ENCODE measurements around the gene NCK2. TPM values are rescaled to one million over a fixed set of nuclear protein-coding genes. Genes with fewer than 3 reads are reported as not detected.

NCK2 gene
- total RNA-seq, 1 donor from 2014 or later: 31.0 TPM

- intact Hi-C loops (cut with DNase I): no loop called here
Measured at GRCh38 chr2:105857076-105857740, 112.5 kb downstream of the NCK2 start.

GRCh38 chr2:105858868-105859693 lies 114.4 kb downstream of the NCK2 start:
- no peak for ATAC-seq

More at GRCh38 chr2:105857076-105857740, 112.5 kb downstream of the NCK2 start:
- no peak for DNase-seq (ENCODE audit: low spot score)
- ATAC-seq: no peak

GRCh38 chr2:105859694-105859951 lies 114.9 kb downstream of the NCK2 start:
- intact Hi-C loops (cut with DNase I): no loop called here
- ATAC-seq (no peak), DNase-seq (ENCODE audit: low spot score) (no peak)

More at GRCh38 chr2:105858868-105859693, 114.4 kb downstream of the NCK2 start:
- intact Hi-C loops (cut with DNase I): no loop called here
- DNase-seq (ENCODE audit: low spot score): no peak

DNA sequence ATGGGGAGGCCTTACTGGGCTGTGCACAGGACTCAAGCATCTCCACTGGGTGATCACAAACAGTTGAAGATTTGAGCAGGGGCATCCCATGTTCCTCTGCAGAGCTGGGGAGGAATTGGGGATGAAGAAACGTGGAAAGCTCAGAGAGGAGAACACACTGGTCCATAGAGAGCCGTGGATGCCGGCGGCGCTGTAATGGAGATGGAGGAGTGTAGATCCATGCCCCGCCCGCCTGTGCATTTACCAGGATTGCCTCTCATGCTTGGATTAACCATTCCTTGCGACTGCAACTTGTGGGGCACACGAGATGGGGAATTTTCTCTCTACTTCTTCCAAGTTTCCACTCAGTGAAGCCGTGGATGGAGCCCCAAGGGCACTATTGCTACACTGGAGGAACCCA lies 115.9 kb downstream of the NCK2 start:
- intact Hi-C loops (cut with DNase I): no loop called here
- ATAC-seq (no peak), DNase-seq (ENCODE audit: low spot score) (no peak)

GRCh38 chr2:105861200-105861599 lies 116.5 kb downstream of the NCK2 start:
- DNase-seq (ENCODE audit: low spot score) (no peak), ATAC-seq (no peak)

DNA sequence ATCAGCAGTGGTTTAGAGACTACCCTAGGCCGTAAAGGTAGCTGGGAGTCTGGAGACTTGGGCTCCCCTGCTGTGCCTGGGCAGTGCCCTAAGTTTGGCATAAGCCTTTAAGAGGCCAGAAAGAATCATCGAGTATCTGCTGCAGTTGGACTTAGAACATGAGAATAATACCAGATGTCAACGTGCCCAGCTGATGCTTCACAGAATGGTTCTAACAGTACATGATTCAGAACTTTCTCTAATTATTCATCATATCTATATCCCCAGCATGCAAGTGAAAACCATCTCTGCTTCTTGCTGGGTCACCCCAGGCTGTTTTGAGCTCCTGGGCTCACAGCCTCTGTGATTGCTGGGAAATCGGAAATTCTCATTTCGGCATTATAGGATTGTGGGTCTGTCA lies 118.1 kb downstream of the NCK2 start:
- intact Hi-C loops (cut with DNase I): no loop called here
- ATAC-seq (no peak), DNase-seq (ENCODE audit: low spot score) (no peak)

More at GRCh38 chr2:105861200-105861599, 116.5 kb downstream of the NCK2 start:
- intact Hi-C loops (cut with DNase I): no loop called here

DNA sequence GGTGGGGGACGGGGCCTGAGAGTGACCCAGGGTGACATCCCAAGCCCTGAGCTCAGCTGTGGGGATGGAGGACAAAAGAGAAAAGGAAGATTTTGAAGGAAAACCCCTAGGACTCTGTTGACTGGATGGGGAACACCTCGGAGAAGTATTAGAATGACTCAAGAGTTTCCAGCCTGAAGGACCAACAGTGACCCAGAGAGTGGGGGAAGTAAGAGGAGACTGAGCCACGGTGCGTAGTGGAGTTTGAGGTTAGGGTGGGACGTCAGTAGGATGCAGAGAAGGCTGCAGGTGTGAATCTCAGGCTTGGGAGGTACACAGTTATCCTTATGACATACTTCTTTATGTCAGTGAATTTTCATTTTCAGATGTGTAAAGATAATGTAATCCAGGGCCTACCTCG lies 119.5 kb downstream of the NCK2 start:
- ATAC-seq (no peak), DNase-seq (ENCODE audit: low spot score) (no peak)
- intact Hi-C loops (cut with DNase I): no loop called here

DNA sequence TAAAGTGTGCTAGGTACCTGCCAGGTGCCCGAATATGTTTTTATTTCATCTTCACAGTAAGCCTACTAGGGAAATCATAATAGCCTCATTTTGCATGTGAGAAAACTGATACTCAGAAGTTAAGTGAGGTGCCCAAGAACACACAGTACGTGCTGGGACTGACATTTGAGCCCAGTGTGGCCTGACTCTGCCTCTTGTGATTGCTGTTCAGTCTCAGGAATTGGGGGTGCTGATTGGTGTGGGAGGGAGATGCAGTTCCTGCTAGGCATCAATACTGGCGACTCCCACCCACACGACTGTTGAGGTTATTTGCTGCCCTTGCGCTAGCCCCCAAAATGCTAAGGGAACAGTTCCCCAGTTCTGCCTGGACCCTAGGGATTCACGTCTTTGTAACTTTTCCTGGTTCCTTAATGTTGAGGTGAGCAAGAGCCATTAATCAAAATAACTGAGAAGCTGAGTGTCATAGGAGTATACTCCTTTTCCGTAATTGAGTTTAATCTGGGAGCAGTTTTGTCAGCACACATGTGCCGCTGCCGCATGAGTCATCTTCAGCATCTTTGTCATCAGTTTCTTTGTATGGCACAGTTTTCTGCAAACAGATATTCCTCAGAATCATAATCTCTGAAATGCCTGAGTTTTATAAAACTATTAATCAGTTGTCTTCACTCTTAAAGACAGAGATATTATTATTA lies 120.7 kb downstream of the NCK2 start:
- intact Hi-C loops (cut with DNase I): no loop called here
- no peak for DNase-seq (ENCODE audit: low spot score)
- ATAC-seq: no peak

GRCh38 chr2:105866216-105867185 lies 121.8 kb downstream of the NCK2 start:
- no peak for DNase-seq (ENCODE audit: low spot score)
- intact Hi-C loops (cut with DNase I): no loop called here
- ATAC-seq: no peak

GRCh38 chr2:105867587-105867986 lies 122.9 kb downstream of the NCK2 start:
- intact Hi-C loops (cut with DNase I): no loop called here
- no peak for ATAC-seq
- DNase-seq (ENCODE audit: low spot score): no peak

- ATAC-seq (peak; percentile 79), DNase-seq (ENCODE audit: low spot score) (no peak)
- intact Hi-C loops (cut with DNase I): no loop called here
Measured at GRCh38 chr2:105868060-105868459, 123.3 kb downstream of the NCK2 start.

- ATAC-seq (no peak), DNase-seq (ENCODE audit: low spot score) (no peak)
- intact Hi-C loops (cut with DNase I): no loop called here
Measured at GRCh38 chr2:105869341-105869740, 124.6 kb downstream of the NCK2 start.

GRCh38 chr2:105870062-105870461 lies 125.3 kb downstream of the NCK2 start:
- DNase-seq (ENCODE audit: low spot score) (no peak), ATAC-seq (no peak)
- intact Hi-C loops (cut with DNase I): no loop called here

DNA sequence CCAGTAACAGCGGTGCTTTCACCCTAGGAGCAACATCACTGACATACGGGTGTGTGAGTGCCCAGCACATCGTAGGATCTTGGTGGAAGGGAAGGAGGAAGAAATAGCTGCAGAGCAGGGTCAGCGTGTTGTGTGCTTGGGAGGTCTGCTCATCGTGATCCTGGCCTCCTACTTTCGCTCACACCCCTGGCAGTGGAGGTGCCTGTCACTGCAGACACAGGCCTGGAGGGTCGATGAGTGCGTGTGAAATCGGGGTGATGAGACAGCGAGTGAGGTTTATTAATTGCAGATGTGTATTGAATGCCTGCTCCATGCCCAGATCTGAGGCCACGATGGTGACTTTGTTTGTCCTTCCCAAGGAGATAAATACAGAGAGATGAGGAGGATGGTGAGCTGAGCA lies 126.1 kb downstream of the NCK2 start:
- no peak for DNase-seq (ENCODE audit: low spot score)
- no peak for ATAC-seq
- intact Hi-C loops (cut with DNase I): no loop called here

GRCh38 chr2:105872142-105872728 lies 127.5 kb downstream of the NCK2 start:
- no peak for DNase-seq (ENCODE audit: low spot score)
- intact Hi-C loops (cut with DNase I): no loop called here
- no peak for ATAC-seq

GRCh38 chr2:105872830-105873229 lies 128.1 kb downstream of the NCK2 start:
- DNase-seq (ENCODE audit: low spot score): no peak
- no peak for ATAC-seq
- intact Hi-C loops (cut with DNase I): no loop called here

DNA sequence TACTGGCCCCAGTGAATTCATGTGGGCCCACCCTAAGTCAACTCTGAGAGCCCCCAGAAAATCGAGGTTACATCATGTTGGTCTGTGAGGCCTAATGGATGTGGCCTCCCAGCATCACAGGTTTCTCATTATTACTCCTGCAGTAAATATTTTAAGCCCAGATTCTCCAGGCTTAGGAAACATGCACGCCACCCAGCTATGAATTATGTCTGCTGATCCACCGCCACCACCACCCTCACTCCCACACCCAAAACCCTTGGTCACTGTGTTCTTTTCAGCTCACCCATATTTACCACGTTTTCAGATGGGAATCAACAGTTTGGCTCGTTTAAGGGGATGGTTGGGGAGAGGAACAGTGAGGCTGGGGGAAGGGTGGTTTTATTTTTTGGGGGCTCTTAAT lies 128.6 kb downstream of the NCK2 start:
- no peak for ATAC-seq
- DNase-seq (ENCODE audit: low spot score): no peak
- intact Hi-C loops (cut with DNase I): no loop called here

- ATAC-seq (peak; percentile 35), DNase-seq (ENCODE audit: low spot score) (no peak)
- intact Hi-C loops (cut with DNase I): no loop called here
Measured at GRCh38 chr2:105873721-105874120, 129.0 kb downstream of the NCK2 start.

DNA sequence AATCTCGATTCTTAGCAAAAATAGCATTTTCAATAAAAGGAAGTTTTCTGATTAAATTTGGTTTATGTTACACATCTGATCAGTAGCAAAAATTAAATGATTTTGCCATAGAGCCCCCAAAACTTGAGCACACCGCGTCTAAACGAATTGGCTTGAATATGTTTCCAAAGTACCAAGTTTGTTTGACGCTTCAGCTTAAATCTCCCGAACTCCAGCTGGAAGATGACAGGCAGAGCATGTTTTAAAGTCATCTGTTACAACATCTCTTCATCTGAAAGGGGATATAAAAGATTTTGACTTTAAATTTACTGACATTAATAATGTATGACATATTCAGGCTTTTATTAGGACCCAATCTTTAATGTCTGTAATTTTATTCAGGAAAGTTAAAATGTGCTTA lies 129.8 kb downstream of the NCK2 start:
- intact Hi-C loops (cut with DNase I): no loop called here
- no peak for DNase-seq (ENCODE audit: low spot score)
- ATAC-seq: no peak

Data from sciatic nerve (tissue), 2 donors.